ENCODE data around the gene LRMDA.

- TF ChIP-seq CTCF (IDR thresholded peaks at IDR 0.05): no peak
- no peak for TF ChIP-seq POLR2A (IDR thresholded peaks at IDR 0.05)
- TF ChIP-seq EP300 (IDR thresholded peaks at IDR 0.05): no peak
- TF ChIP-seq POLR2AphosphoS5 (IDR thresholded peaks at IDR 0.05): no peak
Measured at GRCh38 chr10:75932921-75933320, 501.5 kb downstream of the LRMDA start.

All from sigmoid colon (tissue), 4 donors.